GM19463 (cell line): ENCODE data around the gene C9.
"Not testable (repeated sequence)": the region's sequence is repeated elsewhere in the genome, so short reads cannot be mapped to it uniquely, and the experiment has no call there.

Experiments
- ATAC-seq: cut with Tn5 transposase; IDR thresholded peaks from one replicate; pipeline ENCODE4 v1.9.1; 2021; ENCODE audit warnings: mild to moderate bottlenecking, moderate library complexity; ENCODE audit not compliant: unreplicated experiment

C9 gene

GRCh38 chr5:39266442-39266841 lies 97.9 kb downstream of the C9 start:
- no peak for ATAC-seq

- ATAC-seq: peak; percentile 88
Measured at GRCh38 chr5:39264528-39264927, 99.8 kb downstream of the C9 start.

GRCh38 chr5:39262981-39263380 lies 101.3 kb downstream of the C9 start:
- no peak for ATAC-seq

- ATAC-seq: no peak
Measured at GRCh38 chr5:39260095-39260494, 104.2 kb downstream of the C9 start.

- ATAC-seq: no peak
Measured at GRCh38 chr5:39257554-39257953, 106.7 kb downstream of the C9 start.

GRCh38 chr5:39256477-39257235 lies 107.6 kb downstream of the C9 start:
- peak; percentile 87 for ATAC-seq

DNA sequence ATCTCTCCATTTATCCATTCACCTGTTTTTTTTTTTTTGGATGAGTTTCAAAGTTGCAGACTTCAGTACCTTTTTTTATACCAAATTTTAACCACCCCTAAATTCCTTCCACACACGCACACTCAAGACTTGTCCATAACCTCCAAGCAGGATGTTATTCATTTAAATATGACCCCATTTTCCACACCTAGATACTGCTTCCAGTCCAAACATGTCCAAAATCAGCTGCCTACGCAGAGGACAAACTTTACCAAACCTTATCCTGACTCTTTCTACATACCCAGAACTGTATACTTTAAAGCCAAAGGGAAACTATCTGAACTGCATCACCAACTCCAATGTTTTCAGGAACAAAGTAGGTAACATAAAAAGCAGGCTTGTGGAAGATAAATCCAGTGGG lies 108.9 kb downstream of the C9 start:
- no peak for ATAC-seq

DNA sequence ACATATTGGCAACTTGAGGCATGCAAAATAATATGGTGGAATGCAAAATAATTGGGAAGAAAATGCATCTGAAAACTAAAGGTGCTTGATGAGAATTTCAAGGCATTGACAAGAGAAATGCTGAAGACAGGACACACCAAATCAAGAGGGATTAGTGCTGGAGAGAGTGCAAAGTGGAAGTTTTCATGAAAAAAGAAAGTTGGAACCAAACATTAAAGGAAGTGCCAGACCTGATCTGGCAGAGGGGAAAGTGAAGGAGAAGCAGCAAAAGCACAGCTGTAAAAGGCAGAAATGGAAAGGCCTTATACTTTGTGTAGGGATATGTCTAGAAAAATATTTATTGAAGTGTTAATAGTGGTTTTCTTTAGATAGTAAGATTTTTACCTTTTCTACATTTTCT lies 109.6 kb downstream of the C9 start:
- no peak for ATAC-seq

- no peak for ATAC-seq
Measured at GRCh38 chr5:39253196-39253595, 111.1 kb downstream of the C9 start.

DNA sequence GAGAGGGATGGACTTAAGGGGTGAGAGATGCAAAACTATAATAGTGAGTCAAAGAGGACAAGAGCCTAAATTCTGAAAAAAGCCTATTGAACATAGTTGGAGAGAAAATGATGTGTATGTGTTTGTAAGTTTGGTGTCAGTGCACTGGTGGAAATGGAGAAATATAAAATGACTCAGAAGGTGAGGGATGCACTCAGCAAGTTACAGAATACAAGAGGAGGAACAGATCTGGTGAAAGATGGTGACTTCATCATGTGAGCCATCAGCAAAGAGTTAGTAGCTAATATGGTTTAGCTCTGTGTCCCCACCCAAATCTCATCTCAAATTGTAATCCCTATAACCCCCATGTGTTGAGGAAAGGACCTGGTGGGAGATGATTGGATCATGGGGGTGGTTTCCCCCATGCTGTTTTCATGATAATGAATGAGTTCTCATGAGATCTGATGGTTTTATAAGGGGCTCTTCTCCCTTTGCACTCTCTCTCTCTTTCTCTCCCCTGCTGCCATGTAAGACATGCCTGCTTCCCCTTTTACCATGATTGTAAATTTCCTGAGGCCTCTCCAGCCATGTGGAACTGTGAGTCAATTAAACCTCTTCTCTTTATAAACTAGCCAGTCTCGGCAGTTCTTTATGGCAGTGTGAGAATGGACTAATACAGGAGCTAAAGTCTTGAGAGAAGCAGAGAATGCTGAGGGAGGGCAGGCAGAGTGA lies 114.6 kb downstream of the C9 start:
- no peak for ATAC-seq

- ATAC-seq: no peak
Measured at GRCh38 chr5:39249069-39249468, 115.2 kb downstream of the C9 start.

DNA sequence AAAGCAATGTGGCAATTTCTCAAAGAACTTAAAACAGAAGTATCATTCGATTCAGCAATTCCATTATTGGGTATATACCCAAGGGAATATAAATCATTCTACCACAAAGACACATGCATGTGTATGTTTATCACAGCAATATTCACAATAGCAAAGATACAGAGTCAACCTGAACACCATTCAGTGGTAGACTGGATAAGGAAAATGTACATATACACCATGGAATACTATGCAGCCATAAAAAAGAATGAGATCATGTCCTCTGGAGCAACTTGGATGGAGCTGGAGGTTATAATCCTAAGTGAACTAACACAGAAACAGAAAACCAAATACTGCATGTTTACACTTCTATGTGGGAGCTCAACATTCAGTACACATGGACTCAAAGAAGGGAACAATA lies 123.5 kb downstream of the C9 start:
- ATAC-seq: no peak

- ATAC-seq: no peak
Measured at GRCh38 chr5:39238366-39239105, 125.8 kb downstream of the C9 start.

- no peak for ATAC-seq
Measured at GRCh38 chr5:39236718-39237117, 127.6 kb downstream of the C9 start.

GRCh38 chr5:39235648-39236047 lies 128.6 kb downstream of the C9 start:
- no peak for ATAC-seq

DNA sequence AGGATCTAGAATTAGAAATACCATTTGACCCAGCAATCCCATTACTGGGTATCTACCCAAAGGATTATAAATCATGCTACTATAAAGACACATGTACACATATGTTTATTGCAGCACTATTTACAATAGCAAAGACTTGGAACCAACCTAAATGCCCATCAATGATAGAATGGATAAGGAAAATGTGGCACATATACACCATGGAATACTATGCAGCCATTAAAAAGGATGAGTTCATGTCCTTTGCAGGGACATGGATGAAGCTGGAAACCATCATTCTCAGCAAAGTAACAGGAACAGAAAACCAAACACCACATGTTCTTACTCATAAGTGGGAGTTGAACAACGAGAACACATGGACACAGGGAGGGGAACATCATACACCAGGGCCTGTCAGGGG lies 129.8 kb downstream of the C9 start:
- not testable (repeated sequence) for ATAC-seq
